ENCODE measurements around the gene TRABD2B.

TRABD2B gene

GRCh38 chr1:47839433-47839760, 157.8 kb downstream of the TRABD2B start:
- no peak overlapping the region for H3K4me3 ChIP-seq (ENCODE audit: control insufficient read depth, low read depth, low read length)
- TF ChIP-seq CTCF (conservative IDR thresholded peaks at IDR 0.05; ENCODE audit: control insufficient read depth, insufficient read depth, low read depth, low read length) = no peak
- no peak for DNase-seq (ENCODE audit: low read depth)

- H3K4me3 ChIP-seq (ENCODE audit: control insufficient read depth, low read depth, low read length) = no peak overlapping the region
- DNase-seq (ENCODE audit: low read depth) = no peak
- no peak for TF ChIP-seq CTCF (conservative IDR thresholded peaks at IDR 0.05; ENCODE audit: control insufficient read depth, insufficient read depth, low read depth, low read length)
Measured at GRCh38 chr1:47838562-47839432, 158.4 kb downstream of the TRABD2B start.

GRCh38 chr1:47837866-47838561, 159.2 kb downstream of the TRABD2B start:
- no peak for DNase-seq (ENCODE audit: low read depth)
- no peak overlapping the region for H3K4me3 ChIP-seq (ENCODE audit: control insufficient read depth, low read depth, low read length)
- TF ChIP-seq CTCF (conservative IDR thresholded peaks at IDR 0.05; ENCODE audit: control insufficient read depth, insufficient read depth, low read depth, low read length) = no peak

- no peak for DNase-seq (ENCODE audit: low read depth)
- H3K4me3 ChIP-seq (ENCODE audit: control insufficient read depth, low read depth, low read length) = no peak overlapping the region
- TF ChIP-seq CTCF (conservative IDR thresholded peaks at IDR 0.05; ENCODE audit: control insufficient read depth, insufficient read depth, low read depth, low read length) = no peak
Measured at GRCh38 chr1:47837056-47837830, 159.9 kb downstream of the TRABD2B start.

GRCh38 chr1:47835409-47835808, 161.8 kb downstream of the TRABD2B start:
- no peak overlapping the region for H3K4me3 ChIP-seq (ENCODE audit: control insufficient read depth, low read depth, low read length)
- no peak for DNase-seq (ENCODE audit: low read depth)
- TF ChIP-seq CTCF (conservative IDR thresholded peaks at IDR 0.05; ENCODE audit: control insufficient read depth, insufficient read depth, low read depth, low read length) = no peak

GRCh38 chr1:47834326-47834725, 162.9 kb downstream of the TRABD2B start:
- no peak for TF ChIP-seq CTCF (conservative IDR thresholded peaks at IDR 0.05; ENCODE audit: control insufficient read depth, insufficient read depth, low read depth, low read length)
- no peak for DNase-seq (ENCODE audit: low read depth)
- no peak overlapping the region for H3K4me3 ChIP-seq (ENCODE audit: control insufficient read depth, low read depth, low read length)
